Activated CD4-positive, alpha-beta memory T cell treated with anti-CD3 and anti-CD28 coated beads, Interleukin-2, amount 10 ng/mL, durations not matched to agents 7 days and 5 days (primary cell): ENCODE data around the gene SEMA6C. TPM values are rescaled to one million over a fixed set of nuclear protein-coding genes. Genes with fewer than 3 reads are reported as not detected.

Experiments
- CTCF ChIA-PET: fragments of 350-600 bp; sonication (Branson Sonifier 250); formaldehyde crosslinking; loops from one replicate; lab custom pipeline; 2021; ENCODE audit warnings: antibody characterized with exemption, inconsistent platforms; lab: Charles Lee
- POLR2A ChIA-PET: fragments of 350-600 bp; sonication (Branson Sonifier 250); formaldehyde crosslinking; loops from one replicate; lab custom pipeline; 2021; ENCODE audit warnings: antibody characterized with exemption; lab: Charles Lee
- DNase-seq: peaks from one replicate; pipeline ENCODE4 v3.0.0-alpha.2; 2020
- H3K27ac Mint-ChIP-seq: one replicate; pipeline ENCODE4 v1.8.0; 2021; ENCODE audit warnings: mild to moderate bottlenecking, mixed read lengths
- H3K27me3 Mint-ChIP-seq: one replicate; pipeline ENCODE4 v1.8.0; 2021; ENCODE audit warnings: mixed read lengths
- H3K36me3 Mint-ChIP-seq: one replicate; pipeline ENCODE4 v1.8.0; 2021; ENCODE audit warnings: low read depth, mixed read lengths
- H3K4me1 Mint-ChIP-seq: one replicate; pipeline ENCODE4 v1.8.0; 2021; ENCODE audit warnings: mixed read lengths
- H3K4me3 Mint-ChIP-seq: one replicate; pipeline ENCODE4 v1.8.0; 2021; ENCODE audit warnings: mild to moderate bottlenecking, mixed read lengths
- H3K9me3 Mint-ChIP-seq: one replicate; pipeline ENCODE4 v1.8.0; 2021; ENCODE audit warnings: mixed read lengths
- total RNA-seq, 2 experiments: library from RNA; stranded (reverse); gene quantifications; one replicate each; pipeline ENCODE4 v1.2.3, GENCODE V29; 2021

Gene SEMA6C
- total RNA-seq, 2 experiments from 2014 or later: 1.8 to 2.3 TPM

GRCh38 chr1:151135433-151136385 is 10.7 kb downstream of the SEMA6C start:
- POLR2A ChIA-PET: interaction anchor here (0.7 to 1.1 kb wide), 3 partner anchors 9 to 54 kb away, joined by 3 to 4 read pairs (median 3); partner anchors contain the start of genes TNFAIP8L2 and VPS72

GRCh38 chr1:151134991-151135390 is 11.4 kb downstream of the SEMA6C start:
- H3K4me1 Mint-ChIP-seq: peaks cover 11% of the 10 kb centered on the region
- no peak for DNase-seq
- H3K27me3 Mint-ChIP-seq: peaks cover 13% of the 10 kb centered on the region
- H3K4me3 Mint-ChIP-seq: no peak overlapping the region
- H3K36me3 Mint-ChIP-seq: no peaks in the 10 kb centered on the region
- ChIA-PET CTCF (interaction anchor here (1.1 to 1.6 kb wide), 3 partner anchors 20 to 35 kb away, joined by 3 to 8 read pairs (median 6); partner anchors contain the start of gene TNFAIP8L2), POLR2A (interaction anchor here (1.0 to 1.5 kb wide), 3 partner anchors 10 to 28 kb away, joined by 3 to 4 read pairs (median 4); partner anchors contain the start of gene TNFAIP8L2)
- no peaks in the 10 kb centered on the region for H3K9me3 Mint-ChIP-seq
- H3K27ac Mint-ChIP-seq: no peak overlapping the region

More at GRCh38 chr1:151135433-151136385, 10.7 kb downstream of the SEMA6C start:
- Mint-ChIP-seq H3K9me3 (no peaks in the 10 kb centered on the region), H3K36me3 (no peaks in the 10 kb centered on the region), H3K27me3 (peaks cover 10% of the 10 kb centered on the region), H3K27ac (no peak overlapping the region), H3K4me1 (peaks cover 9% of the 10 kb centered on the region), H3K4me3 (no peak overlapping the region)
- no peak for DNase-seq
- CTCF ChIA-PET: interaction anchor here (1.6 kb wide), 1 partner anchor 36 kb away, joined by 6 read pairs; no protein-coding TSS in a partner anchor

- H3K27ac Mint-ChIP-seq: no peak overlapping the region
- peaks cover 13% of the 10 kb centered on the region for H3K27me3 Mint-ChIP-seq
- ChIA-PET CTCF (interaction anchor here (1.1 to 1.5 kb wide), 2 partner anchors 21 to 22 kb away, joined by 3 to 8 read pairs; partner anchors contain the start of gene TNFAIP8L2), POLR2A (interaction anchor here (1.0 to 1.5 kb wide), 2 partner anchors 27 to 55 kb away, joined by 3 to 4 read pairs; partner anchors contain the start of gene VPS72)
- H3K4me3 Mint-ChIP-seq: no peak overlapping the region
- H3K9me3 Mint-ChIP-seq: no peaks in the 10 kb centered on the region
- H3K36me3 Mint-ChIP-seq: no peaks in the 10 kb centered on the region
- DNase-seq: no peak
- peaks cover 11% of the 10 kb centered on the region for H3K4me1 Mint-ChIP-seq
Observed at GRCh38 chr1:151134396-151134795, 12.0 kb downstream of the SEMA6C start.

GRCh38 chr1:151133018-151133806 is 13.2 kb downstream of the SEMA6C start:
- ChIA-PET CTCF (interaction anchor here (1.5 kb wide), 1 partner anchor 22 kb away, joined by 8 read pairs; no protein-coding TSS in a partner anchor), POLR2A (interaction anchor here (1.5 kb wide), 1 partner anchor 26 kb away, joined by 4 read pairs; no protein-coding TSS in a partner anchor)
- Mint-ChIP-seq H3K9me3 (no peaks in the 10 kb centered on the region), H3K4me1 (peaks cover 11% of the 10 kb centered on the region), H3K4me3 (no peak overlapping the region), H3K36me3 (no peaks in the 10 kb centered on the region), H3K27ac (no peak overlapping the region), H3K27me3 (peaks cover 13% of the 10 kb centered on the region)
- DNase-seq: no peak

GRCh38 chr1:151132335-151133017 is 14.0 kb downstream of the SEMA6C start:
- Mint-ChIP-seq H3K27ac (no peak overlapping the region), H3K9me3 (no peaks in the 10 kb centered on the region), H3K4me1 (peaks cover 11% of the 10 kb centered on the region), H3K27me3 (peaks cover 13% of the 10 kb centered on the region), H3K36me3 (no peaks in the 10 kb centered on the region), H3K4me3 (peak overlapping the region; percentile 4)
- POLR2A ChIA-PET: interaction anchor here (1.8 to 1.9 kb wide), 2 partner anchors 9 to 149 kb away, joined by 5 to 7 read pairs; no protein-coding TSS in a partner anchor
- CTCF ChIA-PET: interaction anchor here (1.9 kb wide), 1 partner anchor 23 kb away, joined by 9 read pairs; no protein-coding TSS in a partner anchor
- no peak for DNase-seq

- DNase-seq: no peak
- CTCF ChIA-PET: interaction anchor here (1.0 to 2.5 kb wide), 4 partner anchors 23 to 60 kb away, joined by 3 to 12 read pairs (median 8); partner anchors contain the start of gene TNFAIP8L2
- peak overlapping the region; percentile 38 for H3K4me3 Mint-ChIP-seq
- no peaks in the 10 kb centered on the region for H3K9me3 Mint-ChIP-seq
- POLR2A ChIA-PET: interaction anchor here (0.7 to 1.9 kb wide), 5 partner anchors 10 to 150 kb away, joined by 3 to 7 read pairs (median 3); partner anchors contain the start of gene TNFAIP8L2
- H3K4me1 Mint-ChIP-seq: peaks cover 11% of the 10 kb centered on the region
- peaks cover 13% of the 10 kb centered on the region for H3K27me3 Mint-ChIP-seq
- H3K36me3 Mint-ChIP-seq: no peaks in the 10 kb centered on the region
- no peak overlapping the region for H3K27ac Mint-ChIP-seq
Observed at GRCh38 chr1:151131701-151132334, 14.6 kb downstream of the SEMA6C start.

- Mint-ChIP-seq H3K36me3 (no peaks in the 10 kb centered on the region), H3K9me3 (no peaks in the 10 kb centered on the region), H3K27ac (no peak overlapping the region), H3K4me3 (peak overlapping the region; percentile 38), H3K4me1 (peaks cover 11% of the 10 kb centered on the region), H3K27me3 (peaks cover 13% of the 10 kb centered on the region)
- ChIA-PET CTCF (interaction anchor here (1.0 to 2.5 kb wide), 4 partner anchors 24 to 60 kb away, joined by 3 to 12 read pairs (median 8); partner anchors contain the start of gene TNFAIP8L2), POLR2A (interaction anchor here (0.7 to 1.9 kb wide), 6 partner anchors 11 to 150 kb away, joined by 3 to 7 read pairs (median 4); partner anchors contain the start of gene TNFAIP8L2)
- peak; percentile 67 for DNase-seq
Observed at GRCh38 chr1:151130987-151131586, 15.3 kb downstream of the SEMA6C start.

GRCh38 chr1:151128800-151129199 is 17.6 kb downstream of the SEMA6C start:
- H3K9me3 Mint-ChIP-seq: no peaks in the 10 kb centered on the region
- DNase-seq: no peak
- H3K36me3 Mint-ChIP-seq: no peaks in the 10 kb centered on the region
- H3K4me3 Mint-ChIP-seq: no peak overlapping the region
- H3K27ac Mint-ChIP-seq: no peak overlapping the region
- H3K27me3 Mint-ChIP-seq: peaks cover 13% of the 10 kb centered on the region
- CTCF ChIA-PET: interaction anchor here (1.3 kb wide), 1 partner anchor 123 kb away, joined by 3 read pairs; no protein-coding TSS in a partner anchor
- POLR2A ChIA-PET: no interaction called here
- peaks cover 15% of the 10 kb centered on the region for H3K4me1 Mint-ChIP-seq

GRCh38 chr1:151124763-151125403 is 21.5 kb downstream of the SEMA6C start:
- POLR2A ChIA-PET: no interaction called here
- no peak overlapping the region for H3K27ac Mint-ChIP-seq

GRCh38 chr1:151113877-151114276 is 32.6 kb downstream of the SEMA6C start:
- CTCF ChIA-PET: interaction anchor here (0.6 to 4.5 kb wide), 2 partner anchors 14 to 329 kb away, joined by 3 to 24 read pairs; no protein-coding TSS in a partner anchor
- H3K36me3 Mint-ChIP-seq: peaks cover 7% of the 10 kb centered on the region
- H3K4me1 Mint-ChIP-seq: no peaks in the 10 kb centered on the region
- DNase-seq: no peak
- H3K27ac Mint-ChIP-seq: no peak overlapping the region
- no peak overlapping the region for H3K4me3 Mint-ChIP-seq
- no peaks in the 10 kb centered on the region for H3K27me3 Mint-ChIP-seq
- H3K9me3 Mint-ChIP-seq: no peaks in the 10 kb centered on the region
- POLR2A ChIA-PET: interaction anchor here (0.5 kb wide), 1 partner anchor 776 kb away, joined by 4 read pairs; no protein-coding TSS in a partner anchor

More at GRCh38 chr1:151124763-151125403, 21.5 kb downstream of the SEMA6C start:
- Mint-ChIP-seq H3K36me3 (peaks cover 4% of the 10 kb centered on the region), H3K27me3 (no peaks in the 10 kb centered on the region), H3K4me3 (no peak overlapping the region), H3K9me3 (no peaks in the 10 kb centered on the region), H3K4me1 (peaks cover 4% of the 10 kb centered on the region)
- no peak for DNase-seq
- CTCF ChIA-PET: interaction anchor here (0.8 kb wide), 1 partner anchor 45 kb away, joined by 3 read pairs; no protein-coding TSS in a partner anchor
